Glutamatergic neuron (in vitro differentiated cells): ENCODE measurements around the gene SAPCD1. TPM values are rescaled to one million over a fixed set of nuclear protein-coding genes. Genes with fewer than 3 reads are reported as not detected.

Experiments
- DNase-seq: peaks from one replicate; pipeline ENCODE4 v3.0.0; 2022
- H3K27ac Mint-ChIP-seq: one replicate; pipeline ENCODE4 v1.8.0; 2020; ENCODE audit warnings: mild to moderate bottlenecking, mixed read lengths, inconsistent platforms; ENCODE audit not compliant: unreplicated experiment
- H3K27me3 Mint-ChIP-seq: one replicate; pipeline ENCODE4 v1.8.0; 2020; ENCODE audit warnings: mild to moderate bottlenecking, moderate library complexity, mixed read lengths, inconsistent platforms; ENCODE audit not compliant: unreplicated experiment
- H3K36me3 Mint-ChIP-seq: one replicate; pipeline ENCODE4 v1.8.0; 2020; ENCODE audit warnings: mild to moderate bottlenecking, mixed read lengths, inconsistent platforms; ENCODE audit not compliant: unreplicated experiment
- H3K4me1 Mint-ChIP-seq: one replicate; pipeline ENCODE4 v1.8.0; 2020; ENCODE audit warnings: mild to moderate bottlenecking, low read depth, mixed read lengths, inconsistent platforms; ENCODE audit not compliant: unreplicated experiment
- H3K4me3 Mint-ChIP-seq: one replicate; pipeline ENCODE4 v1.8.0; 2020; ENCODE audit warnings: mild to moderate bottlenecking, mixed read lengths, inconsistent platforms; ENCODE audit not compliant: unreplicated experiment
- H3K9me3 Mint-ChIP-seq: one replicate; pipeline ENCODE4 v1.8.0; 2020; ENCODE audit warnings: mild to moderate bottlenecking, moderate library complexity, mixed read lengths, inconsistent platforms; ENCODE audit not compliant: unreplicated experiment
- total RNA-seq: library from RNA; stranded (reverse); fragmentation: NEBNext Ultra II Directional; extraction: Animal tissue kit (Norgen Biotek cat#: 25700); gene quantifications from one replicate; pipeline ENCODE4 v1.2.1, GENCODE V29; 2021; ENCODE audit not compliant: unreplicated experiment
- TF ChIP-seq, protein P1 (sequence below): fragments of 200-600 bp; sonication (generic); IDR thresholded peaks from one replicate; pipeline ENCODE4 v1.5.0; 2021; ENCODE audit not compliant: partially characterized antibody, unreplicated experiment

SAPCD1 gene
- total RNA-seq, 1 donor from 2014 or later = 3.7 TPM

DNA sequence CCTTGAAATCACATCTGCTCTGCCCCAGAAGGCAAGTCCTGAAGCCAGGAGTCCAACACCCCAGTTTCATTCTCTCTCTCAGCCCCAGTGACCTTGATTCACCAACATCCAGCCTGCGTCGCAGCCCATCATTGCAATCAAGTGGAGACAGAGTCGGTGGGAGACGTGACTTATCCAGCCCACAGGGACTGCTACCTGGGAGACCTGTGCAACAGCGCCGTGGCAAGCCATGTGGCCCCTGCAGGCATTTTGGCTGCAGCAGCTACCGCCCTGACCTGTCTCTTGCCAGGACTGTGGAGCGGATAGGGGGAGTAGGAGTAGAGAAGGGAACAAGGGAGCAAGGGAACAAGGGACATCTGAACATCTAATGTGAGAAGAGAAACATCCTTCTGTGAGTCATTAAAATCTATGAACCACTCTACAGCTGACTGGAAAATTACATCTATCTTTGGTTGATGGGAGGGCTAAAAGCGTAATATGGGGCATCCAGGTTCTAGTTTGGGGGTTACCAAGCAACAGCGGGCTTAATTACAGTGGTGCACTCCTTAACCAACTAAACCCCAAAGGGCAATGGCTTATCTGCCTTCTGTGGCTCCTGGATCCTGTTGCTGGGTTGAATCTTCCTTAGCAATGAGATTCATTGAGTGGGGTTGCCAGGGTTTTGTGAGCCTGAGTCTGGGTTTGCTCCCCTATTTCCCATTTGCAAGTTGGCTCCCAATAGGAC, 44.8 kb upstream of the SAPCD1 start:
- H3K27ac Mint-ChIP-seq = no peak overlapping the region

DNA sequence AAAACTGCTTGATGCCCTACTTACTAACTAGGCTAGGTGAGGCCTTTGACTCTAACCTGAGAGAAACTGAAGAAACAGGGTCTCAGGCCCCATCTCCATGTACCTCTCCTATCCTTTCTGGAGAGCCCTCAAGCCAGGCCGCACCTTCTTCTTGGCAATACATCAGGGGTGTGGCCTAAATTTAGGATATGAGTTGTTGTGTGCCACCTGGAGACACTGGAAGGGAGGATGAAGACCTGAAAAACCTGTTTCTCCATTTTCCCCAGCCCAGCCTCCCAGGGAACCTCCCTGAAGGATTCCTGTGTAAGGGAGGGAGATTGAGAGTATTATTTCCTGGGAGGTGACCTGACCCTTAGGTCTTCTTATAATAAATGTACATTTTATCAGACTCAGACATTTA, 44.2 kb upstream of the SAPCD1 start:
- TF ChIP-seq, protein P1, sequence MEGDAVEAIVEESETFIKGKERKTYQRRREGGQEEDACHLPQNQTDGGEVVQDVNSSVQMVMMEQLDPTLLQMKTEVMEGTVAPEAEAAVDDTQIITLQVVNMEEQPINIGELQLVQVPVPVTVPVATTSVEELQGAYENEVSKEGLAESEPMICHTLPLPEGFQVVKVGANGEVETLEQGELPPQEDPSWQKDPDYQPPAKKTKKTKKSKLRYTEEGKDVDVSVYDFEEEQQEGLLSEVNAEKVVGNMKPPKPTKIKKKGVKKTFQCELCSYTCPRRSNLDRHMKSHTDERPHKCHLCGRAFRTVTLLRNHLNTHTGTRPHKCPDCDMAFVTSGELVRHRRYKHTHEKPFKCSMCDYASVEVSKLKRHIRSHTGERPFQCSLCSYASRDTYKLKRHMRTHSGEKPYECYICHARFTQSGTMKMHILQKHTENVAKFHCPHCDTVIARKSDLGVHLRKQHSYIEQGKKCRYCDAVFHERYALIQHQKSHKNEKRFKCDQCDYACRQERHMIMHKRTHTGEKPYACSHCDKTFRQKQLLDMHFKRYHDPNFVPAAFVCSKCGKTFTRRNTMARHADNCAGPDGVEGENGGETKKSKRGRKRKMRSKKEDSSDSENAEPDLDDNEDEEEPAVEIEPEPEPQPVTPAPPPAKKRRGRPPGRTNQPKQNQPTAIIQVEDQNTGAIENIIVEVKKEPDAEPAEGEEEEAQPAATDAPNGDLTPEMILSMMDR = no peak
- peaks cover 9% of the 10 kb centered on the region for H3K4me1 Mint-ChIP-seq
- H3K4me3 Mint-ChIP-seq = no peak overlapping the region
- DNase-seq = no peak
- no peak overlapping the region for H3K27ac Mint-ChIP-seq
- H3K36me3 Mint-ChIP-seq = no peaks in the 10 kb centered on the region
- H3K27me3 Mint-ChIP-seq = peaks cover 8% of the 10 kb centered on the region
- H3K9me3 Mint-ChIP-seq = peaks cover 5% of the 10 kb centered on the region

More for the DNA sequence above, 44.8 kb upstream of the SAPCD1 start:
- no peaks in the 10 kb centered on the region for H3K36me3 Mint-ChIP-seq
- peak overlapping the region; percentile 30 for H3K4me3 Mint-ChIP-seq
- no peak for DNase-seq
- TF ChIP-seq, protein P1 = no peak
- H3K4me1 Mint-ChIP-seq = peaks cover 12% of the 10 kb centered on the region
- H3K27me3 Mint-ChIP-seq = peaks cover 11% of the 10 kb centered on the region
- H3K9me3 Mint-ChIP-seq = peaks cover 5% of the 10 kb centered on the region

DNA sequence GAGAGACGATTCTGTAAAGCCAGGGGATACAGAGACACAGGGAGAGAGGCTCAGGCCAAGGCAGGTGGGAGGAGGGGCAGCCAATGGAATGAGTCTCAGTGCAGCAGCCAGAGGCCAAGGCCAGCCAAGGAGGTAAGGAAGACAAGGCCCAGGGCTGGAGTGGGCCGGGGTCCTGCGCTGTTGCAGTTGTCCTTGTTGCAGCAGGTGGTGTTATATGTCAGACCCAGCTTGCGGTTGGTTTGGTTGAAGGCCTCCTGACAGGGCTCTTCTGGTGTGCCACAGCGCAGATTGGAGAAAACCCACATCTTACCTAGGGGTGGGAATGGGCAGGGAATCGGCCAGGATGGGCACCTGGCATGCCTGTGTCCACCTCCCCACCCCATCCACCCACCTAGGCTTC, 43.5 kb upstream of the SAPCD1 start:
- no peak for DNase-seq
- TF ChIP-seq, protein P1 = no peak
- Mint-ChIP-seq H3K27me3 (peaks cover 7% of the 10 kb centered on the region), H3K4me1 (peaks cover 7% of the 10 kb centered on the region), H3K36me3 (no peaks in the 10 kb centered on the region), H3K9me3 (peaks cover 7% of the 10 kb centered on the region), H3K4me3 (no peak overlapping the region), H3K27ac (no peak overlapping the region)

DNA sequence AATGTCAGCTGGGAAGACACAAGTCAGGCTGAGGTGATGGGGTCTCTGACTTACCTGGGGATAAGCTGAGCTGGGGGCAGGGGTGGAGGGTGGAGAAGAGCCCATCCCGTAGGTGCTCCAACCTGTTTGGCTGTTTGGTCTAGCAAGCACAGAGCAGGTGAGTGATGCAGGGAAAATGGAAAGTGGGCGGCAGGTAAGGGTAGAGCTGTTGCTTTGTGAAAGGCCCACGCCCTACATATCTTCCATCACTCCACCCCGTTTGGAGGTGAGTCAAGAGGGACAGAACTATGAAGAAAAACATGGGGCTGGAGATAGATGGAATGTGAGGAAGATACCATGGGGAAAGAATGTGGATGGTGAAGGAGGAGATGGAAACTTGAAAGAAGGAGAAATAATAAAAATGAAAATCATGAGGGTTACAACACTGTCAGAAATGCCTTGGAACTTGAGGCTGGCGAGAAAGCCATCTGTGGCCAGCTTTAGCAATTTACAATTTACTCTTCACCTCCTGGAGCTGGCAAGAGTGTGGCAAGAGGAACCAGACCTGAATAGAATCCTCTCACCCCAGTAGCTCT, 42.2 kb upstream of the SAPCD1 start:
- Mint-ChIP-seq H3K4me3 (peak overlapping the region; percentile 23), H3K27ac (no peak overlapping the region), H3K27me3 (peaks cover 9% of the 10 kb centered on the region)

More for the DNA sequence above, 42.2 kb upstream of the SAPCD1 start:
- peaks cover 7% of the 10 kb centered on the region for H3K9me3 Mint-ChIP-seq
- no peaks in the 10 kb centered on the region for H3K36me3 Mint-ChIP-seq
- no peaks in the 10 kb centered on the region for H3K4me1 Mint-ChIP-seq
- TF ChIP-seq, protein P1 = no peak
- no peak for DNase-seq
